ENCODE results near the gene GRHL3. TPM values are rescaled to one million over a fixed set of nuclear protein-coding genes. Genes with fewer than 3 reads are reported as not detected.

Gene GRHL3
- total and polyA plus RNA-seq, 12 donors: 0.03 TPM; not detected in 11

- no peak for DNase-seq
- H3K4me1 ChIP-seq: peaks cover 0 to 10% (median 0%) of the 10 kb centered on the region in 9 donors
- no peak overlapping the region for H3K27ac ChIP-seq
- no peaks in the 10 kb centered on the region for H3K36me3 ChIP-seq
- no peaks in the 10 kb centered on the region for H3K9me3 ChIP-seq
- H3K27me3 ChIP-seq: peaks cover 0 to 16% (median 4%) of the 10 kb centered on the region in 7 donors
- H3K4me3 ChIP-seq: no peak overlapping the region
- no peak for TF ChIP-seq CTCF (IDR thresholded peaks at IDR 0.05)
- intact Hi-C loops (cut with DNase I): loop anchor here in 1 of 10 donors (10.0 kb wide), 1 partner anchor 93 kb away; no protein-coding TSS in a partner anchor
- ATAC-seq: no peak
- WGBS, 2 donors: 90 to 93% methylated on average over 5 of the region's 5 CpGs
Measured at GRCh38 chr1:24297187-24297851, 21.8 kb upstream of the GRHL3 start.

GRCh38 chr1:24297852-24298232, 21.3 kb upstream of the GRHL3 start:
- intact Hi-C loops (cut with DNase I): loop anchor here in 1 of 10 donors (10.0 kb wide), 1 partner anchor 93 kb away; no protein-coding TSS in a partner anchor
- DNase-seq: no peak
- no peak for TF ChIP-seq CTCF (IDR thresholded peaks at IDR 0.05)
- ATAC-seq: no peak
- Histone ChIP-seq H3K36me3 (no peaks in the 10 kb centered on the region), H3K27me3 (peaks cover 0 to 16% (median 4%) of the 10 kb centered on the region in 7 donors), H3K4me1 (peaks cover 0 to 10% (median 0%) of the 10 kb centered on the region in 9 donors), H3K9me3 (no peaks in the 10 kb centered on the region), H3K4me3 (no peak overlapping the region), H3K27ac (no peak overlapping the region)
- 83% methylated on average over 4 of the region's 4 CpGs for WGBS, 2 donors

GRCh38 chr1:24298606-24299005, 20.6 kb upstream of the GRHL3 start:
- DNase-seq: no peak
- intact Hi-C loops (cut with DNase I): loop anchor here in 1 of 10 donors (10.0 kb wide), 1 partner anchor 94 kb away; no protein-coding TSS in a partner anchor

GRCh38 chr1:24299901-24300300, 19.3 kb upstream of the GRHL3 start:
- DNase-seq (no peak), ATAC-seq (no peak)
- no peak overlapping the region for H3K27ac ChIP-seq
- no peak for TF ChIP-seq CTCF (IDR thresholded peaks at IDR 0.05)
- H3K36me3 ChIP-seq: no peaks in the 10 kb centered on the region
- intact Hi-C loops (cut with DNase I): loop anchor here in 1 of 10 donors (10.0 kb wide), 1 partner anchor 95 kb away; no protein-coding TSS in a partner anchor
- H3K9me3 ChIP-seq: no peaks in the 10 kb centered on the region
- H3K4me1 ChIP-seq: peaks cover 0 to under 1% (median 0%) of the 10 kb centered on the region in 9 donors
- 83 to 93% methylated on average over 6 of the region's 6 CpGs for whole genome bisulfite sequencing, 2 donors
- H3K27me3 ChIP-seq: peaks cover 0 to 23% (median 4%) of the 10 kb centered on the region in 7 donors
- H3K4me3 ChIP-seq: no peak overlapping the region

More at GRCh38 chr1:24298606-24299005, 20.6 kb upstream of the GRHL3 start:
- ATAC-seq: no peak
- Histone ChIP-seq H3K27ac (no peak overlapping the region), H3K27me3 (peaks cover 0 to 16% (median 4%) of the 10 kb centered on the region in 7 donors), H3K4me3 (no peak overlapping the region), H3K9me3 (no peaks in the 10 kb centered on the region), H3K36me3 (no peaks in the 10 kb centered on the region), H3K4me1 (peaks cover 0 to 10% (median 0%) of the 10 kb centered on the region in 9 donors)
- WGBS, 2 donors: 93% methylated on average over 8 of the region's 8 CpGs
- TF ChIP-seq CTCF (IDR thresholded peaks at IDR 0.05): no peak

Data from heart right ventricle (tissue), 16 donors.